Adipose tissue (tissue), 3 donors: Measurements from ENCODE around the gene TSBP1. TPM values are rescaled to one million over a fixed set of nuclear protein-coding genes. Genes with fewer than 3 reads are reported as not detected.

Experiments
- H3K27ac ChIP-seq: one replicate; pipeline ENCODE4 v1.5.1; 2013; ENCODE audit warnings: low read depth, low read length
- WGBS, 3 donors: extraction: QIAGEN DNeasy Blood & Tissue Kit; methylation state at CpG; one replicate each; pipeline ENCODE4 v1.1.7; 2013; 5-methylcytosine and 5-hydroxymethylcytosine counted together
- polyA plus RNA-seq, 3 donors: library from polyadenylated mRNA; stranded (reverse); fragments of 200-250 nt; gene quantifications; one replicate each; pipeline ENCODE4 v1.2.3, GENCODE V29; 2013
- donor health status: healthy with polysubstance abuse.
- donor health status: Bipolar disorder and iron deficiency.
- donor health status: healthy.

Gene TSBP1, protein sequence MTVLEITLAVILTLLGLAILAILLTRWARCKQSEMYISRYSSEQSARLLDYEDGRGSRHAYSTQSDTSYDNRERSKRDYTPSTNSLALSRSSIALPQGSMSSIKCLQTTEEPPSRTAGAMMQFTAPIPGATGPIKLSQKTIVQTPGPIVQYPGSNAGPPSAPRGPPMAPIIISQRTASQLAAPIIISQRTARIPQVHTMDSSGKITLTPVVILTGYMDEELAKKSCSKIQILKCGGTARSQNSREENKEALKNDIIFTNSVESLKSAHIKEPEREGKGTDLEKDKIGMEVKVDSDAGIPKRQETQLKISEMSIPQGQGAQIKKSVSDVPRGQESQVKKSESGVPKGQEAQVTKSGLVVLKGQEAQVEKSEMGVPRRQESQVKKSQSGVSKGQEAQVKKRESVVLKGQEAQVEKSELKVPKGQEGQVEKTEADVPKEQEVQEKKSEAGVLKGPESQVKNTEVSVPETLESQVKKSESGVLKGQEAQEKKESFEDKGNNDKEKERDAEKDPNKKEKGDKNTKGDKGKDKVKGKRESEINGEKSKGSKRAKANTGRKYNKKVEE
- not detected for polyA plus RNA-seq

DNA sequence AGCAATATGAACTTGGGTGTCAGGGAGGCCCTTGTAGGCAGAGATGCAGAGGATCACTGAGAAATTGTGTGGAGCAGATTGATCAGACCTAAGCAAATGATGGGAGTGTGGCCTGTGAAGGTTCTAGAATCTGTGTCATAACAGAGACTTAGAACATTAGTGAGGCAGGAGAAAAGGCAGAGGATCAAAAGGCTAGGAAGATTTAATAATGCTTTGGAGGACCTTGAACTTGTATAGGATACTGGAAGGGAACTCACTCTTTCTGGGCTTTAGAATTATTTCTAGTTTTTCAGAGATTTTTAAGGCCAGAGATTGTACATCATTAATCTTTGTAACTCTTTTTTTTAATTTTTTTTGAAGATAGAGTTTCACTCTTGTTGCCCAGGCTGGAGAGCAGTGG is at the start of gene TSBP1:
Gene TSBP1, minus strand, starts transcription at position 101 of the 400 bp plus-strand sequence. CDS start 197 bp downstream, outside the sequence.
- no peak within 1 kb of the TSS for H3K27ac ChIP-seq

DNA sequence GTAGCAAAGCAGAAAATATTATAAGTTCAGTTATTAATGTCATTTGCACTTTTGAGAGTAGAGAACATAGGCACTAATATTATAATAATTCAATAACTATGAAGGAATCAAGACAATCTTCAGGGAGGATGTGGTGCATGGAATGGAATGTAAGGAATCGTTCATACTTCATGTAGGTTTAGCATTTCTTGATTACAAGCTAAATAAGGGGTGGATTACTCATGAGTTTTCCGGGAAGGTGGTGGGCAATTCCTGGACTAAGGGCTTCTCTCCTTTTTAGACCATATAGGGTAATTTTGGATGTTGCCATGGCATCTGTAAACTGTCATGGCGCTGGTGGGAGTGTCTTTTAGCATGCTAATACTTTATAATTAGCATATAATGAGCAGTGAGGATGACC is 44.3 kb upstream of the TSBP1 start:
- H3K27ac ChIP-seq: no peak overlapping the region
- WGBS, 3 donors: 72 to 78% (median 73%) methylated on average over 3 of the region's 3 CpGs

DNA sequence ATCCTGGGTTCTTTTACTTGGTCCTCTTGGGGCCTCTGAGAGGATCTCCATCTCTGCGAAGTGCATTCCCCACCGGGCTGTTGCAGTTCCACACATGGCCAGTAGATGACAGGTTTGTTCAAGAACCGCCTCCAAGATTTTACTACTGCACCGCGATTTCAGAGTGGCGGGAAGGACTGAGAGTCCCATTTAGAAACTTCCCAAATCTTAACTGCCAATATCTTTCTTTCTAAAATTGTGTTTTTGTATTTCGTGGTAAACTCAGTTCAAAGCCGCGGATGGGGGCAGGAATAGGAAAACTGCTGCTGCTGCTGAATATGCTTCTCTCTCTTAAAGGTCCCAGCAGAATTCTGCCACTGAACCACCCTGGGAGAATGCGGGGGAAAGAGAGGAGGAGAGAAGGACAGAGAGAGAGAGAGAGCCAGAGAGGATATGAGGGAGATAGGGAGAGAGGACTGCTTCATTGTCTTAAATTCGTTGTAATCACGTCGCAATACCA is 43.9 kb upstream of the TSBP1 start:
- 6 to 13% (median 9%) methylated on average over 13 of the region's 13 CpGs for WGBS, 3 donors

DNA sequence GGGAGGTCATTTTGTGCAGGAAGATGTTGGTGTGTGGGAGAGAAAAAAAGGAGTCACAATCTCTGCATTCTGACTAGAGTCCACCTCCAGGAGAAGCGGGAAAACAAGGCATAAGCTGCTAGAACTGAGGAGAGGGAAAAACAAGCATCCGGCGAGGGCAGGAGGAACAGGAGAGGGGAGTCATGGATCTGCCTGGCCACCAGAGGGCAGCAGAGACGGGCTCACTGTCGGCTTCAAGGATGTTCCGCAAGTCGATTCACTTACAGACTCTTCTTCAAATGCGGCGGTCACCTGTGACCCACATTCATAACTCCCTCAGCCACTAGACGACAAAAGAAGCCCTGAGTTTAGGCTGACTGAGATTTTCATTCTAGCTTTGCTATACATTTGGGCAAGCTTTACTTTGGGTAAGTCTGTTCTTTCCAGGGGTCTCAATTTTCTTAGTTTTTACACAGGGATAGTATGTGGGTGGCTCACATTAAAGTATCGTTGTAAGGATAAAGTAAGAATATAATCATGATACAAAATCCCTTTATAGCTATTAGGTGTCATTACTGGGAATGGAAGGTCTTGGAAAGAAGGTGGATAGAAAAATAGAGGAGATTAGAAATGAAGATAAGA is 41.8 kb upstream of the TSBP1 start:
- H3K27ac ChIP-seq: no peak overlapping the region
- WGBS, 3 donors: 4 to 9% (median 5%) methylated on average over 11 of the region's 11 CpGs

More for the DNA sequence above, 43.9 kb upstream of the TSBP1 start:
- H3K27ac ChIP-seq: no peak overlapping the region

DNA sequence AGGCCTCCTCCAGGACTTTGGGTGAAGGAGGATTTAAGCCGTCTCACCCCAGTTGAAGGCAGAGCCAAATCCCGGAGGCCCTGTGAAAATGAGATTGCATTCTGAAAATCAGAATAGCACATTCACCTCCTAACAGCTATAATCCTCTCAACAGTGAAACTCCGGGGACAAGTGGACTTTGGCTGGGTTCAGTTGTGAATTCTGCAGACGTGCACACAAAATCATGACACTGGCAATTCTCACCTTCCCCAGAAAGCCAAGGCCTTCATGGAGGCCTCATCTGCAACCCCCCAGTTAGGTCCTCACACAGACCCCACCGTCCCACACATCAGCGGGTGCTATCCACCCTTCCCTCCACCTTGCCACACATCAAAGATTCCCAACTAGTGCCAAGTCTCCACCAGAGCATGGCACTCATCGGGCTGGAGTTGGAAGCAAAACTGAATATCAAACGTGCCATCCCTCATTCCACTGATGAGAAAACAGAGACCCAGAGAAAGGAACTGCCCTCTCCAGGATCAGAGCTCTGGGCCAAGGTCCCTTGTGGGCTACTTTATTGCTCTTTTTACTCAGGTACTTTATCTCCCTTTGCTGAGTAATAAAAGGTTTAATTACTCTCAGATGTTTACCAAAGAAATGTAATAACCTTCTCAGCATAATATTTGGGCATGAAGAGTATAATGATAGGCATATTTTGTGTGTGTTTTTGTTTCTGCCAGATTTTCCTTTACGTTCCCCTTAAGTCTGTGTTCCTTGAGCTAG is 40.0 kb upstream of the TSBP1 start:
- H3K27ac ChIP-seq: no peak overlapping the region
- 67 to 86% (median 81%) methylated on average over 9 of the region's 9 CpGs for WGBS, 3 donors

DNA sequence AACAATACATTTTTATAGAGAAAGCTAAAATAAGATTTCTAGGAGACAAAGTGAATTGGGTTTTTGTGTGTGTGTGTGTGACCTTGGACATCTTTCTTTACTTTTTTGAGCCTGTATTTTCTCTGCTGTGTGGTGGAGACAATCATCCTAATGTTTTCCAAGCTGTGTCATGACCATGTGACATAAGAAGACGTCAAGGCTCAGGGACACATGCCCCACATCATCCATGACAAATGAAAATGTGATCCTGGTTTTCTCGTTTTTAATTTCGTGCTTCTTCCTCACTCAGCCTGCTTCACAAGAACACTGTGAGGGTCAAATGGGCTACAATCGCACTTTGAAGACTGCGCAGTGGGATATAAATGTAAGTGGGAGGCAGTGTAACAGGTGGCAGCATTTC is 39.2 kb upstream of the TSBP1 start:
- 39 to 63% (median 50%) methylated on average over 5 of the region's 5 CpGs for WGBS, 3 donors
- no peak overlapping the region for H3K27ac ChIP-seq

DNA sequence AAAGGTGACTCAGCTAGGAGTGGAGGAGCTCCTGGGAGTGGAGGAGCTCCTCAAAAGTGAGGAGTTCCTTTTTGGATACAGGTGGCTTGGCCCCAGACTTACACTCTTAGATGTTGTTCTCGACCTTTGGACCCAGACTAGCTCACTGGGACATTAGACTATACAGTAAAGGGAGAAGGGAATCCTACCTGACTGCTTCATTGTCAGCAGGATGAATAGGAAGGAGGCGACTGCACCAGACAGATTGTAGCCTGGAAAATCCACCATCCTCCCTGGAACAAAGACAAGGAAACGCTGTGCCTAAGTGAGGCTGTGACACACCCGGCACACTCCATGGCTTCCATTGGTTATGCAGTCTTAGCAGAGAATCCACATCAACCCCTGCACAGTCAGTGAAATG is 35.2 kb upstream of the TSBP1 start, which contains the start of gene BTNL2:
Gene BTNL2, minus strand, starts transcription at position 325 of the 400 bp plus-strand sequence. Its CDS starts 58 bp downstream, at position 267.
- H3K27ac ChIP-seq: no peak within 1 kb of the TSS
- WGBS, 3 donors: 58 to 71% (median 61%) methylated on average over 4 of the region's 4 CpGs

DNA sequence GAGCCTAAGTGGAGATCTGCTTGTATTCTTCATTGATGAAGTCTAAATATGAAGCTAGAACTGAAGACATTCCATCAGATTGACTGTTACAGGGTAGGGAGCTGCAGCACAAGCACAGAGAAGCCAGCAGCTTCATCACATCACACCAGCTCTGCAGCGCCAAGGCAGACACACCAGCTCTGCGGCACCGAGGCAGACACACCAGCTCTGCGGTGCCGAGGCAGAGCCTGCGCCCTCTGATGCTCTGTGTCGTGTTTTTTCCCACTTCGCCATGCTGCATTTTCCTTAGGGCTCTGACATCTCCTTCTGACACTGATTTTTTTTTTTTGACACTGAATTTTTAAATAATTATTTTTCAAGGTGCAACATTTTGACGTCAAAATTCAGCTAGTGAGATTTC is 34.5 kb upstream of the TSBP1 start:
- no peak overlapping the region for H3K27ac ChIP-seq
- WGBS, 3 donors: 80 to 88% (median 80%) methylated on average over 9 of the region's 9 CpGs

DNA sequence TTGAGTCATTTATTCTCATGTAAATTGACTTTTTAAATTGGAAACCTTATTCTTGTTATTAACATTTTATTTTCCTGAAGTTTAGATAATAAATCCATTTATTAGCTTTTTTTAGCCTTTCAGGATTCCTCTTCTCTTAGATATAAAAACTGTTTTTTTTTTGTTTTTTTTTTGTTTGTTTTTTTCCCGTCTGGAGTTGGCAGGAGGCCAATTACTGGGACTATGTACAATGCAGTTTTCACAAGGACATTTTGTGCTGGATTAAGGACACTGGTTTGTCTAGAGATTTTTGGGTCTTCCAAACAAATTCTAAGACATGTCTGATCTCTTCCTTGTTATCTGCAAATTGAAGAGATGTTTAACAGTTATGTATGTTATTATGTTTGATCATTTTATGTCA is 34.0 kb upstream of the TSBP1 start:
- 13 to 43% (median 39%) methylated on average over 1 of the region's 1 CpG for WGBS, 3 donors
- H3K27ac ChIP-seq: no peak overlapping the region

DNA sequence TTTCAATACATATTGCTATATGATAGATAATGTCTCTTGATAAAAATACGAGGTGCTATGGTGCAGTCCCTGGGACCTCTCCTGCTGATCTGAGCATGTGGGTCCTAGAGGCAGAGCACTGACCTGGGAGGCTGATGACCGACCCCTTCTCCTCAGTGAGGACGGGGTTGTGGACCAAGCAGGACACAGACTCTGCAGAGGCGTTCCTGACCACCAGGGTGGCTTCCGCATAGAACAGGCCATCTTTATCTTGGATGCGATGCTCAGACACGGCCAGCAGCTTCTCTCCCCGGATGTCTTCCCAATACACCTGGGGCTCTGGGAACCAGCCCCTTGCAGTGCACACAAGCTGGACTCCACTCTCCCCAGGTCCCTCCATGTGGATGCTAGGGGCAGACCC is 31.1 kb upstream of the TSBP1 start:
- no peak overlapping the region for H3K27ac ChIP-seq
- WGBS, 3 donors: 49 to 76% (median 61%) methylated on average over 8 of the region's 8 CpGs

DNA sequence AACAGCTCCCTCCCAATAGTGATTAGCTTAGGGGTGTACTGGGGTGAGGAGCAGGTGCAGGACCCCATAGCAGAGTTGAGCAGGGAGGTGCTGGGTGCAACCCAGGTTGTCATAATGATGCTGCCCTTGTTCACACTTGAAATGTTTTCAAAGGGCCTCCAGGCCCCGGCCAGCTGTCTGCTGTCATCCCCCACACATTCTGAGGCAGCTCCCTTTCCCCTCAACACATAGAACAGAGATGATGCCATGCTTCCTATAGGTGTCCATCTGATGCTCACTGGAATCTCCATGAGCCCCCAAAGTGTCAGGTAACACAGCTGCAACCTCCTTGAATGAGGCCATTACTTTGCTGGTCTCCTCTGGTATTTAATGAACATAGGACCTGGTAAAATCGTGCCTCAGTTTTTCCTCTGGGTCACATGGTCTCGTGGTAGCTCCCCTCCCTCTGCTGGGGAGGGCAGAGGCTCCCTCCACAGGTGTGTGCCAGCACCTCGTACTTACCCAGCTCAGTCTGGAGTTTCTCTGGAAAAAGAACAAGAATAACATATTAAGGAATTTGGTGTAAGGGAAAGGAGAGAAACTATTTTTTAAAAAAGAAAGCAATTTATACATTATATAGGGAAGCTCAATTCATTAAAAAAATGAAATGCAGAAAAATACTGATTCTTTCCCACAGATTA is 29.7 kb upstream of the TSBP1 start:
- no peak overlapping the region for H3K27ac ChIP-seq
- WGBS, 3 donors: 33 to 44% (median 40%) methylated on average over 4 of the region's 4 CpGs

DNA sequence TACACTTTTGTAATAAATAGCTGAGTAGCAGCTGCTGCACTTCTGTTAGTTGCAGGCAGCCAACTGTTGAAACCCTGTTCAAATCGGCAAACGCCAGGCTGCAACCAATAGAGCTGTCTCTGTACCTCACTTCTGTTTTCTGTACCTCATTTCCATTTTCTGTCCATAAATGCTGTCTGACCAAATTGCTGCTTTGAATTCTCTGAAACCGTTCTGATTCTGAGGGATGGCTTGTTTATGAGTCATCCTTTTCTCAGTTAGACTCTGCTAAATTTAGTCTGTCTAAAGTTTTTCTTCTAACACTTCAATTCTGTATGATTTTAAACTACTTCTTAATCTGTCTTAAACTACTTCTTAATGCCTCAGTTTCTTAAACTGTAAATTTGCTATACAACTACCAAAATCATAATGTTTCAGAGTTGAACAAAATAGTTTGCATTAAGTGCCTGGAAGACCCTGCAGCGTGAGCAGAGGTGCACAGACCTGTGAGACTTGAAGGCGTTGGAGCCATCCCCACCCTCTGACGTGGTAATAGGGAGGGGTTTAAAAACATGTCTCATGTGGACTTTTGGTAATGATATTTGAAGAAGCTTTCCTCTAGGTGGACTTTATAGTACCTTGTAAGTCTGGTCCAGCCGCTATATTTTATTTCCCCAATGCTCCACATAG is 25.7 kb upstream of the TSBP1 start:
- H3K27ac ChIP-seq: no peak overlapping the region
- WGBS, 3 donors: 71 to 85% (median 84%) methylated on average over 7 of the region's 7 CpGs

DNA sequence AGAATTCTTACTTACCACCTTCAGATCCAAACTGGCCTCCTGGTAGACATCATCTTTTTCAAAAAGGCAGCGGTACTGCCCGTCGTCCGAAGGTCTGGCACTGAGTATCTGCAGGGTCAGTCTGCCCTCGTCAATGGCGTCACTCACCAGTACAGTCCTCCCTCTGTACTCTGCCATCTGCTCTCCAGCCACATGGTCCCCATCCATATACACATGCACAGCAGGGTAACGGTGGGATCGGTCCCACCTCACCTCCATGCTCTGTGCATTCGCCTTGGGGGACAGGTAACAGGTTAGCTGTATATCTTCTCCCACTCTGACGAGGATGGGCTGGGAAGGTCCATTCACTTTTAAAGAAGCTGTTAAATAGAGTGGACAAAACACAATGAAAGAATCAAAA is 24.3 kb upstream of the TSBP1 start:
- 86 to 97% (median 96%) methylated on average over 10 of the region's 10 CpGs for WGBS, 3 donors

DNA sequence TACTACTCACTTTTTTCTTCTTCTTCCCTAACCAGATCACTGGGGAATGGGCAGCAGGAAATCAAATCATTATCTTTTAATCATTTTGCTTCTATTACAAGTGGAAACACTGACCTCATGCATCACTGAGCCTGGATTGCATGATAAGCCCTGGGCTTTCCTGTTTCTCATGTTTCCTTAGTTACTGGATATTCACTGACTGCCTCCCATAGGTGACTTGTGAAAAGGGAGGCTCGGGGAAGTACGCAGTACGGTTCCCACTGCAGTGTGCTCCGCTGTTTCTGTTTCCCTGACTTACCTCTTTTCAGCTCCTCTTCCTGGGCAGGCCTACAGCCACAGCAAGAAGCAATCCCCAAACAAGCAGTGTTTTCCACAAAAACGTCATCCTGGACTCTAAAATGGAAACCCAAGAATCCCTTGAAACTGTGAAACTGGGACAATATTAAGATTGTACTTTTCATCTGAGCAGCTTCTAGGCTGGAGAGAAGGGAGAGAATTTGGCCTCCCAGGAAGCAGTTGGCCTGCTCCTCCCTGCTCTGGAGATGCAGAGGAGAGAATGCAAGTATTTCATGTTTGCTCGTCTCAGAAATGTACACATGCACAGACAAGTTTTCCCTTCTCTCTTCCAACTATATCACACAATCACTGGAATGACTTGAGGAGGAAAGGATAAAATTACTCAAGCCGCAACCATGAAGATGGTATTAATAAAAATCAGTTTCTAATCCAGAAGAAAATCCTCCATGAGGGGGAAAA is 22.1 kb upstream of the TSBP1 start:
- no peak overlapping the region for H3K27ac ChIP-seq
- WGBS, 3 donors: 36 to 60% (median 58%) methylated on average over 7 of the region's 7 CpGs

More for the DNA sequence above, 24.3 kb upstream of the TSBP1 start:
- H3K27ac ChIP-seq: no peak overlapping the region

DNA sequence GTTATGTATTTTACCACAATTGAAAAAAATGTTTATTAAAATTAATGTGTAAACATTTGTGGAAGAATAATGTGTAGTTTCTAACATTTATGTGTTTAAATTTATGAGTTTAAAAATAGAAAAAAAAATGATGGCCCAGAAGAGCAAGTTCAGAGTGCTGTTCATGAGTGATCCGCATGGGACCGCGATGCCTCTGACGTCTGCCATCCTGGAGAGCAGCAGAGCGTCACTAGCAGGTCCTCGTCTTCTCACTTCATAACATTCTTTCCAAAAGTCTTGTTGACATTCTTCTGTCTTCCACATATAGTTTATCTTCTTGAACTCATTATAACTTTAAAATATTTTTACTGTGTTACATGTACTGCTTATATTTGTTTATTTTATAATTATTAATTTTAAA is 19.8 kb upstream of the TSBP1 start:
- no peak overlapping the region for H3K27ac ChIP-seq
- WGBS, 3 donors: 87 to 97% (median 96%) methylated on average over 6 of the region's 6 CpGs

DNA sequence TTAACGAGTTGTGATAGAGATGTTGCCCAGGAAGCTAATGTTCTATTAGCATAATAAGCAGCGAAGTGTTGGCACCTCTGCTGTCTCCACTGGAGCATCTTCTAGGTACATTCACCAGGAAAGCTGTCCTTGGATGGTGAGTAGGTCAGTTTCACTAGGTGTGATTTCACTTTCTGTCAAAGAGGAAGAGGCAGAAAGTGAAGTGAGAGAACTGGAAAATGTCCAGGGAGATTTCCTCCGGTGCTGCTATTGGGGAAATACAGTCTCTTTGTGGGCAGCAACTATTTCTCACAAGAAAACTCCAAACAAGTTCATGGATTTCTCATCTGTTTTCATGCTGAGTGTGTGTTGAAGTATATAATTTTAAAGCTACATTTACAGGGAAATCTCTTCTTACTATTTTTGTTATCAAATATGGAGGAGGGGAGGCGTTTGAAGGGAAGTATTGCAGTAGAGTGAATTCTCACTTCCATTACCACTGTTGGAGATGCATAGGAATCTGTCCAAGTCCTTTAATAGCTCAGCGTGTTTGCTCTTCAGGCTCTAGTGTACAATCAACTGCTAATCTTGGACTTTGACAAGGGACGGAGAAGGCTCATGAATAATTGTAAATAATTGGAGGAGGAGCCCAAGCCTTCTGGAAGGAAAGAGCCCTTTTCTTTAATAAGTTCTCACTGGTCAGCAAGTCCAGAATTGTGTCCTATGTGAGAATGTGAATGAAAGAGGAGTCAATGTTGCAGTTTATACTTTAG is 16.1 kb upstream of the TSBP1 start:
- 48 to 61% (median 58%) methylated on average over 6 of the region's 6 CpGs for WGBS, 3 donors
- H3K27ac ChIP-seq: no peak overlapping the region
